GM23338 (cell line): ENCODE results near the gene DNAH11. TPM values are rescaled to one million over a fixed set of nuclear protein-coding genes. Genes with fewer than 3 reads are reported as not detected.

Experiments
- ATAC-seq: fragments of 200-7000 bp; cut with Tn5 transposase; 3 replicates; pipeline ENCODE4 v1.9.1; 2020
- DNase-seq: peaks from one replicate; pipeline ENCODE4 v3.0.0-alpha.2; 2015; ENCODE audit warnings: low spot score
- H2AFZ ChIP-seq: fragments of 200-600 bp; sonication (generic); 2 replicates; pipeline ENCODE4 v1.8.0; 2016; ENCODE audit warnings: antibody characterized with exemption, mild to moderate bottlenecking, moderate library complexity
- H3F3A ChIP-seq: fragments of 200-600 bp; sonication (generic); replicated peaks from 2 replicates; pipeline ENCODE4 v1.8.0; 2017; ENCODE audit warnings: antibody characterized with exemption, mixed run types, low read depth
- H3K27ac ChIP-seq: fragments of 200-600 bp; sonication (generic); 2 replicates; pipeline ENCODE4 v1.6.1; 2016; ENCODE audit warnings: low read depth
- H3K27me3 ChIP-seq: fragments of 200-600 bp; sonication (generic); 2 replicates; pipeline ENCODE4 v1.8.0; 2016; ENCODE audit warnings: mild to moderate bottlenecking, mixed run types, moderate library complexity; ENCODE audit not compliant: insufficient read depth
- H3K36me3 ChIP-seq: fragments of 200-600 bp; sonication (generic); 2 replicates; pipeline ENCODE4 v1.8.0; 2016; ENCODE audit warnings: mild to moderate bottlenecking; ENCODE audit not compliant: insufficient read depth
- H3K4me1 ChIP-seq: fragments of 200-600 bp; sonication (generic); 2 replicates; pipeline ENCODE4 v1.8.0; 2016; ENCODE audit warnings: mild to moderate bottlenecking, moderate library complexity; ENCODE audit not compliant: insufficient read depth
- H3K4me2 ChIP-seq: fragments of 200-600 bp; sonication (generic); 2 replicates; pipeline ENCODE4 v1.7.1; 2017; ENCODE audit warnings: mixed run types
- H3K4me3 ChIP-seq: fragments of 200-600 bp; sonication (generic); 2 replicates; pipeline ENCODE4 v1.6.1; 2016; ENCODE audit warnings: mixed run types
- H3K79me2 ChIP-seq: fragments of 200-600 bp; sonication (generic); replicated peaks from 2 replicates; pipeline ENCODE4 v1.8.0; 2017; ENCODE audit warnings: mild to moderate bottlenecking; ENCODE audit not compliant: insufficient read depth
- H3K9me2 ChIP-seq: fragments of 200-600 bp; sonication (generic); 2 replicates; pipeline ENCODE4 v1.8.0; 2017; ENCODE audit not compliant: insufficient read depth
- H4K20me1 ChIP-seq: fragments of 200-600 bp; sonication (generic); replicated peaks from 2 replicates; pipeline ENCODE4 v1.8.0; 2017; ENCODE audit warnings: mild to moderate bottlenecking; ENCODE audit not compliant: insufficient read depth
- H3K27ac Mint-ChIP-seq: 2 replicates; pipeline ENCODE4 v1.8.0; 2020; ENCODE audit warnings: inconsistent platforms, mild to moderate bottlenecking, moderate library complexity, mixed read lengths
- H3K27me3 Mint-ChIP-seq: 3 replicates; pipeline ENCODE4 v1.8.0; 2022; ENCODE audit warnings: low read depth, mild to moderate bottlenecking, moderate library complexity, mixed read lengths, inconsistent platforms; ENCODE audit not compliant: insufficient read depth, poor library complexity
- H3K36me3 Mint-ChIP-seq: 3 replicates; pipeline ENCODE4 v1.8.0; 2021; ENCODE audit warnings: low read depth, mild to moderate bottlenecking, inconsistent platforms, moderate library complexity, mixed read lengths
- H3K4me1 Mint-ChIP-seq: 3 replicates; pipeline ENCODE4 v1.8.0; 2020; ENCODE audit warnings: mild to moderate bottlenecking, inconsistent platforms, mixed read lengths
- H3K4me3 Mint-ChIP-seq: 3 replicates; pipeline ENCODE4 v1.8.0; 2021; ENCODE audit warnings: moderate library complexity, mild to moderate bottlenecking, inconsistent platforms, mixed read lengths
- H3K9me3 Mint-ChIP-seq: 3 replicates; pipeline ENCODE4 v1.8.0; 2020; ENCODE audit warnings: moderate library complexity, mild to moderate bottlenecking, inconsistent platforms, mixed read lengths
- CREB1 ChIP-seq: fragments of 250-450 bp; sonication (Bioruptor Pico); IDR thresholded peaks from 2 replicates; pipeline ENCODE4 v1.5.0; 2020; ENCODE audit warnings: low read depth, mild to moderate bottlenecking, moderate library complexity
- EZH2 ChIP-seq: fragments of 200-600 bp; sonication (generic); IDR thresholded peaks from one replicate; pipeline ENCODE4 v1.8.0; 2017; ENCODE audit warnings: antibody characterized with exemption, mild to moderate bottlenecking, low read depth; ENCODE audit not compliant: unreplicated experiment
- EZH2phosphoT487 ChIP-seq: fragments of 200-600 bp; sonication (generic); IDR thresholded peaks from one replicate; pipeline ENCODE4 v1.8.1; 2018; ENCODE audit warnings: antibody characterized with exemption; ENCODE audit not compliant: unreplicated experiment
- JUNB ChIP-seq: IDR thresholded peaks from one replicate; pipeline ENCODE4 v1.6.1; 2016; ENCODE audit warnings: antibody characterized with exemption; ENCODE audit not compliant: unreplicated experiment
- NANOG ChIP-seq: IDR thresholded peaks from 2 replicates; pipeline ENCODE4 v1.6.1; 2016; ENCODE audit warnings: antibody characterized with exemption, borderline replicate concordance
- POLR2AphosphoS5 ChIP-seq: IDR thresholded peaks from 2 replicates; pipeline ENCODE4 v1.6.1; 2016; ENCODE audit warnings: antibody characterized with exemption, low read depth
- STAT1 ChIP-seq: IDR thresholded peaks from one replicate; pipeline ENCODE4 v1.6.1; 2016; ENCODE audit warnings: antibody characterized with exemption; ENCODE audit not compliant: unreplicated experiment
- ZNF114 ChIP-seq: fragments of 250-450 bp; sonication (Bioruptor Pico); IDR thresholded peaks from 2 replicates; pipeline ENCODE4 v1.5.0; 2020; ENCODE audit warnings: mild to moderate bottlenecking, moderate library complexity
- ZNF331 ChIP-seq: fragments of 250-450 bp; sonication (Bioruptor Pico); IDR thresholded peaks from 2 replicates; pipeline ENCODE4 v1.5.0; 2020; ENCODE audit warnings: low read depth, mild to moderate bottlenecking, moderate library complexity
- polyA plus RNA-seq: library from polyadenylated mRNA; unstranded; fragments of >200 nt; fragmentation: Nextera tagmentation; extraction: Ambion mirVana; gene quantifications from 2 replicates; pipeline ENCODE4 v1.2.1, GENCODE V29; 2016
- total RNA-seq: library from RNA; depleted of rRNA; stranded (reverse); fragments of >200 nt; shearing (Covaris generic); gene quantifications from 2 replicates; pipeline ENCODE4 v1.2.3, GENCODE V29; 2014
- TF ChIP-seq, protein P1 (sequence below): IDR thresholded peaks from 2 replicates; pipeline ENCODE4 v1.6.1; 2016; ENCODE audit warnings: antibody characterized with exemption
- TF ChIP-seq, protein P2 (sequence below): IDR thresholded peaks from one replicate; pipeline ENCODE4 v1.6.1; 2018; ENCODE audit warnings: antibody characterized with exemption; ENCODE audit not compliant: unreplicated experiment
- TF ChIP-seq, protein P3 (sequence below): fragments of 250-450 bp; sonication (Bioruptor Pico); IDR thresholded peaks from 2 replicates; pipeline ENCODE4 v1.5.0; 2020; ENCODE audit warnings: mild to moderate bottlenecking, moderate library complexity

The DNAH11 gene
- total and polyA plus RNA-seq, 2 experiments from 2014 or later, result 9.3 TPM

DNA sequence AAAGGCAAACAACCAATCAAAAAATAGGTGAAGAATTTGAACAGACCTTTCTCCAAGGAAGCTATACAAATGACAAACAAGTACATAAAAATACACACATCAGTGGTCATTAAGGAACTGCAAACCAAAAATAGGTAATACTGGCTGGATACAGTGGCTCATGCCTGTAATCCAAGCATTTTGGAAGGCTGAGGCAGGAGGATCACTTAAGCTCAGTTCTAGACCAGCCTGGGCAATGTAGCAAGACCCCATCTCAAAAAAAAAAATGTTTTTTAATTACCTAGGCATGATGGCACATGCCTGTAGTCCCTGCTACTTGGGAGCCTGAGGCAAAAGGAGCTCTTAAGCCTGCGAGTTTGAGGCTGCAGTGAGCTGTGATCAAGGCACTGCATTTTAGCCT lies 383.6 kb downstream of the DNAH11 start:
- Histone ChIP-seq H3K79me2 (peaks cover 100% of the 10 kb centered on the region), H3K36me3 (no peaks in the 10 kb centered on the region), H3K27me3 (no peaks in the 10 kb centered on the region), H3K4me3 (no peak overlapping the region), H3F3A (no peaks in the 10 kb centered on the region), H4K20me1 (peaks cover 32% of the 10 kb centered on the region), H2AFZ (no peak overlapping the region), H3K9me2 (no peaks in the 10 kb centered on the region), H3K27ac (no peak overlapping the region), H3K4me2 (no peak overlapping the region), H3K4me1 (peaks cover 43% of the 10 kb centered on the region)
- TF ChIP-seq POLR2AphosphoS5, result no peak
- TF ChIP-seq ZNF331 (CRISPR knock-in tag), result no peak
- TF ChIP-seq ZNF114 (CRISPR knock-in tag), result no peak
- TF ChIP-seq, protein P1, sequence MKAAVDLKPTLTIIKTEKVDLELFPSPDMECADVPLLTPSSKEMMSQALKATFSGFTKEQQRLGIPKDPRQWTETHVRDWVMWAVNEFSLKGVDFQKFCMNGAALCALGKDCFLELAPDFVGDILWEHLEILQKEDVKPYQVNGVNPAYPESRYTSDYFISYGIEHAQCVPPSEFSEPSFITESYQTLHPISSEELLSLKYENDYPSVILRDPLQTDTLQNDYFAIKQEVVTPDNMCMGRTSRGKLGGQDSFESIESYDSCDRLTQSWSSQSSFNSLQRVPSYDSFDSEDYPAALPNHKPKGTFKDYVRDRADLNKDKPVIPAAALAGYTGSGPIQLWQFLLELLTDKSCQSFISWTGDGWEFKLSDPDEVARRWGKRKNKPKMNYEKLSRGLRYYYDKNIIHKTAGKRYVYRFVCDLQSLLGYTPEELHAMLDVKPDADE, result no peak
- TF ChIP-seq STAT1, result no peak
- TF ChIP-seq EZH2phosphoT487, result no peak
- TF ChIP-seq NANOG, result no peak
- TF ChIP-seq CREB1 (CRISPR knock-in tag), result no peak
- no peak for TF ChIP-seq JUNB
- no peak for TF ChIP-seq EZH2
- TF ChIP-seq, protein P2, sequence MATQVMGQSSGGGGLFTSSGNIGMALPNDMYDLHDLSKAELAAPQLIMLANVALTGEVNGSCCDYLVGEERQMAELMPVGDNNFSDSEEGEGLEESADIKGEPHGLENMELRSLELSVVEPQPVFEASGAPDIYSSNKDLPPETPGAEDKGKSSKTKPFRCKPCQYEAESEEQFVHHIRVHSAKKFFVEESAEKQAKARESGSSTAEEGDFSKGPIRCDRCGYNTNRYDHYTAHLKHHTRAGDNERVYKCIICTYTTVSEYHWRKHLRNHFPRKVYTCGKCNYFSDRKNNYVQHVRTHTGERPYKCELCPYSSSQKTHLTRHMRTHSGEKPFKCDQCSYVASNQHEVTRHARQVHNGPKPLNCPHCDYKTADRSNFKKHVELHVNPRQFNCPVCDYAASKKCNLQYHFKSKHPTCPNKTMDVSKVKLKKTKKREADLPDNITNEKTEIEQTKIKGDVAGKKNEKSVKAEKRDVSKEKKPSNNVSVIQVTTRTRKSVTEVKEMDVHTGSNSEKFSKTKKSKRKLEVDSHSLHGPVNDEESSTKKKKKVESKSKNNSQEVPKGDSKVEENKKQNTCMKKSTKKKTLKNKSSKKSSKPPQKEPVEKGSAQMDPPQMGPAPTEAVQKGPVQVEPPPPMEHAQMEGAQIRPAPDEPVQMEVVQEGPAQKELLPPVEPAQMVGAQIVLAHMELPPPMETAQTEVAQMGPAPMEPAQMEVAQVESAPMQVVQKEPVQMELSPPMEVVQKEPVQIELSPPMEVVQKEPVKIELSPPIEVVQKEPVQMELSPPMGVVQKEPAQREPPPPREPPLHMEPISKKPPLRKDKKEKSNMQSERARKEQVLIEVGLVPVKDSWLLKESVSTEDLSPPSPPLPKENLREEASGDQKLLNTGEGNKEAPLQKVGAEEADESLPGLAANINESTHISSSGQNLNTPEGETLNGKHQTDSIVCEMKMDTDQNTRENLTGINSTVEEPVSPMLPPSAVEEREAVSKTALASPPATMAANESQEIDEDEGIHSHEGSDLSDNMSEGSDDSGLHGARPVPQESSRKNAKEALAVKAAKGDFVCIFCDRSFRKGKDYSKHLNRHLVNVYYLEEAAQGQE, result no peak
- Mint-ChIP-seq H3K4me1 (peaks cover 58% of the 10 kb centered on the region), H3K27me3 (no peaks in the 10 kb centered on the region), H3K27ac (no peak overlapping the region), H3K9me3 (peaks cover 5% of the 10 kb centered on the region; the same call in 2 of the 3 replicates), H3K36me3 (peaks cover 27% of the 10 kb centered on the region; the same call in 2 of the 3 replicates), H3K4me3 (no peak overlapping the region)
- DNase-seq (no peak), ATAC-seq (no peak)

DNA sequence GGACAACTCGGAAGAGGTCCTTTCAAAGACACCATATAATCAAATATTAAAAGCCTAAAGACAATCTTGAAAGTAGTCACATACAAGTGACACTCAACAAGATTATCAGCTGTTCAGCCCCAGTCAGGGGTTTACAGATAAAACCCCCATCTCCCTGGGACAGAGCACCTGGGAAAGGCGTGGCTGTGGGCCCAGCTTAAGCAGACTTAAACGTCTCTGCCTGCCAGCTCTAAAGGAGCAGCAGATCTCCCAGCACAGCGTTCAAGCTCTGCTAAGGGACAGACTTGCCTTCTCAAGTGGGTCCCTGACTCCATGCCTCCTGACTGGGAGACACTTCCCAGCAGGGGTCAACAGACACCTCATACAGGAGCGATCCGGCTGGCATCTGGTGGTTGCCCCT lies 384.9 kb downstream of the DNAH11 start:
- H3K4me1 Mint-ChIP-seq, result peaks cover 47% of the 10 kb centered on the region
- H3K36me3 Mint-ChIP-seq, result peaks cover 31% of the 10 kb centered on the region; the same call in 2 of the 3 replicates
- Histone ChIP-seq H3K4me1 (peaks cover 31% of the 10 kb centered on the region), H3K27ac (no peak overlapping the region), H3K36me3 (no peaks in the 10 kb centered on the region), H3K4me3 (no peak overlapping the region), H4K20me1 (peaks cover 41% of the 10 kb centered on the region), H3K27me3 (no peaks in the 10 kb centered on the region), H3K4me2 (no peak overlapping the region; the same call in 1 of the 2 replicates), H2AFZ (no peak overlapping the region), H3K79me2 (peaks cover 100% of the 10 kb centered on the region), H3K9me2 (no peaks in the 10 kb centered on the region), H3F3A (no peaks in the 10 kb centered on the region)
- peaks cover 5% of the 10 kb centered on the region; the same call in 2 of the 3 replicates for H3K9me3 Mint-ChIP-seq
- DNase-seq (no peak), ATAC-seq (peak; percentile 44; the same call in 2 of the 3 replicates)
- no peaks in the 10 kb centered on the region for H3K27me3 Mint-ChIP-seq
- no peak overlapping the region for H3K27ac Mint-ChIP-seq
- H3K4me3 Mint-ChIP-seq, result no peak overlapping the region; the same call in 2 of the 3 replicates
- TF ChIP-seq JUNB, result no peak
- TF ChIP-seq, protein P3, sequence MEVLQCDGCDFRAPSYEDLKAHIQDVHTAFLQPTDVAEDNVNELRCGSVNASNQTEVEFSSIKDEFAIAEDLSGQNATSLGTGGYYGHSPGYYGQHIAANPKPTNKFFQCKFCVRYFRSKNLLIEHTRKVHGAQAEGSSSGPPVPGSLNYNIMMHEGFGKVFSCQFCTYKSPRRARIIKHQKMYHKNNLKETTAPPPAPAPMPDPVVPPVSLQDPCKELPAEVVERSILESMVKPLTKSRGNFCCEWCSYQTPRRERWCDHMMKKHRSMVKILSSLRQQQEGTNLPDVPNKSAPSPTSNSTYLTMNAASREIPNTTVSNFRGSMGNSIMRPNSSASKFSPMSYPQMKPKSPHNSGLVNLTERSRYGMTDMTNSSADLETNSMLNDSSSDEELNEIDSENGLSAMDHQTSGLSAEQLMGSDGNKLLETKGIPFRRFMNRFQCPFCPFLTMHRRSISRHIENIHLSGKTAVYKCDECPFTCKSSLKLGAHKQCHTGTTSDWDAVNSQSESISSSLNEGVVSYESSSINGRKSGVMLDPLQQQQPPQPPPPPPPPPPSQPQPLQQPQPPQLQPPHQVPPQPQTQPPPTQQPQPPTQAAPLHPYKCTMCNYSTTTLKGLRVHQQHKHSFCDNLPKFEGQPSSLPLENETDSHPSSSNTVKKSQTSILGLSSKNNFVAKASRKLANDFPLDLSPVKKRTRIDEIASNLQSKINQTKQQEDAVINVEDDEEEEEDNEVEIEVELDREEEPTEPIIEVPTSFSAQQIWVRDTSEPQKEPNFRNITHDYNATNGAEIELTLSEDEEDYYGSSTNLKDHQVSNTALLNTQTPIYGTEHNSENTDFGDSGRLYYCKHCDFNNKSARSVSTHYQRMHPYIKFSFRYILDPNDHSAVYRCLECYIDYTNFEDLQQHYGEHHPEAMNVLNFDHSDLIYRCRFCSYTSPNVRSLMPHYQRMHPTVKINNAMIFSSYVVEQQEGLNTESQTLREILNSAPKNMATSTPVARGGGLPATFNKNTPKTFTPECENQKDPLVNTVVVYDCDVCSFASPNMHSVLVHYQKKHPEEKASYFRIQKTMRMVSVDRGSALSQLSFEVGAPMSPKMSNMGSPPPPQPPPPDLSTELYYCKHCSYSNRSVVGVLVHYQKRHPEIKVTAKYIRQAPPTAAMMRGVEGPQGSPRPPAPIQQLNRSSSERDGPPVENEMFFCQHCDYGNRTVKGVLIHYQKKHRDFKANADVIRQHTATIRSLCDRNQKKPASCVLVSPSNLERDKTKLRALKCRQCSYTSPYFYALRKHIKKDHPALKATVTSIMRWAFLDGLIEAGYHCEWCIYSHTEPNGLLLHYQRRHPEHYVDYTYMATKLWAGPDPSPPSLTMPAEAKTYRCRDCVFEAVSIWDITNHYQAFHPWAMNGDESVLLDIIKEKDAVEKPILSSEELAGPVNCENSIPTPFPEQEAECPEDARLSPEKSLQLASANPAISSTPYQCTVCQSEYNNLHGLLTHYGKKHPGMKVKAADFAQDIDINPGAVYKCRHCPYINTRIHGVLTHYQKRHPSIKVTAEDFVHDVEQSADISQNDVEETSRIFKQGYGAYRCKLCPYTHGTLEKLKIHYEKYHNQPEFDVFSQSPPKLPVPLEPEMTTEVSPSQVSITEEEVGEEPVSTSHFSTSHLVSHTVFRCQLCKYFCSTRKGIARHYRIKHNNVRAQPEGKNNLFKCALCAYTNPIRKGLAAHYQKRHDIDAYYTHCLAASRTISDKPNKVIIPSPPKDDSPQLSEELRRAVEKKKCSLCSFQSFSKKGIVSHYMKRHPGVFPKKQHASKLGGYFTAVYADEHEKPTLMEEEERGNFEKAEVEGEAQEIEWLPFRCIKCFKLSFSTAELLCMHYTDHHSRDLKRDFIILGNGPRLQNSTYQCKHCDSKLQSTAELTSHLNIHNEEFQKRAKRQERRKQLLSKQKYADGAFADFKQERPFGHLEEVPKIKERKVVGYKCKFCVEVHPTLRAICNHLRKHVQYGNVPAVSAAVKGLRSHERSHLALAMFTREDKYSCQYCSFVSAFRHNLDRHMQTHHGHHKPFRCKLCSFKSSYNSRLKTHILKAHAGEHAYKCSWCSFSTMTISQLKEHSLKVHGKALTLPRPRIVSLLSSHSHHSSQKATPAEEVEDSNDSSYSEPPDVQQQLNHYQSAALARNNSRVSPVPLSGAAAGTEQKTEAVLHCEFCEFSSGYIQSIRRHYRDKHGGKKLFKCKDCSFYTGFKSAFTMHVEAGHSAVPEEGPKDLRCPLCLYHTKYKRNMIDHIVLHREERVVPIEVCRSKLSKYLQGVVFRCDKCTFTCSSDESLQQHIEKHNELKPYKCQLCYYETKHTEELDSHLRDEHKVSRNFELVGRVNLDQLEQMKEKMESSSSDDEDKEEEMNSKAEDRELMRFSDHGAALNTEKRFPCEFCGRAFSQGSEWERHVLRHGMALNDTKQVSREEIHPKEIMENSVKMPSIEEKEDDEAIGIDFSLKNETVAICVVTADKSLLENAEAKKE (CRISPR knock-in tag), result no peak
- TF ChIP-seq EZH2, result no peak
- no peak for TF ChIP-seq POLR2AphosphoS5
- TF ChIP-seq CREB1 (CRISPR knock-in tag), result no peak
